K562 (cell line): Measurements from ENCODE around the gene OBSCN. TPM values are rescaled to one million over a fixed set of nuclear protein-coding genes. Genes with fewer than 3 reads are reported as not detected.
A peak's percentile ranks its signal among the peaks of the same experiment; 100 is the strongest.

Source experiments
- ATAC-seq: fragments of 200-7000 bp; cut with Tn5 transposase; 3 replicates; pipeline ENCODE4 v1.9.1; 2020; ENCODE audit warnings: moderate library complexity
- BruUV-seq: library from RNA; stranded (reverse); fragments of 400-500 nt; replicated peaks from 2 replicates; lab custom pipeline; 2021; lab: Mats Ljungman, UMichigan
- CTCF ChIA-PET: fragments of 300-600 bp; formaldehyde crosslinking; extraction: SDS; loops from one replicate; lab custom pipeline; 2021; ENCODE audit warnings: low intra/inter-chr PET ratio; lab: Yijun Ruan, JAX
- POLR2A ChIA-PET: fragments of 300-600, 350-650 bp; sonication (Branson Sonifier 250); formaldehyde crosslinking; extraction: SDS; loops from one replicate; lab custom pipeline; 2021; ENCODE audit warnings: antibody characterized with exemption, inconsistent platforms; lab: Yijun Ruan, JAX
- DNase-seq, 4 experiments: peaks; one replicate each; pipeline versions ENCODE4 v3.0.0 to v3.0.0-alpha.2; 2011 to 2018; ENCODE audit warnings: low spot score in 3 of 4, mixed read lengths in 3 of 4; ENCODE audit errors: extremely low read depth in 1 of 4
- FAIRE-seq: peaks from 2 replicates; lab custom pipeline; 2011; peaks lifted over from hg19 to GRCh38; lab: Jason Lieb, UNC
- H2AFZ ChIP-seq: 2 replicates; pipeline ENCODE4 v1.6.0; 2011; ENCODE audit warnings: low read depth, low read length, control low read depth, inconsistent platforms
- H3K27ac ChIP-seq: fragments of 200-600 bp; 3 replicates; pipeline ENCODE4 v1.8.0; 2011; ENCODE audit warnings: low read depth, mild to moderate bottlenecking, control low read depth, inconsistent platforms, low read length, moderate library complexity, mixed read lengths; ENCODE audit errors: extremely low read depth
- H3K27me3 ChIP-seq, 2 experiments: fragments of 300-600 bp in 1 of 2; 2 replicates in 1 of 2; 3 replicates in 1 of 2; pipeline versions ENCODE4 v1.6.0 to v1.8.0; 2011; ENCODE audit warnings: inconsistent platforms in 2 of 2, low read length in 2 of 2, mild to moderate bottlenecking in 1 of 2, mixed read lengths in 1 of 2, moderate library complexity in 1 of 2; ENCODE audit not compliant: control insufficient read depth in 2 of 2, insufficient read depth in 2 of 2
- H3K36me3 ChIP-seq: fragments of 300-600 bp; 3 replicates; pipeline ENCODE4 v1.8.0; 2011; ENCODE audit warnings: mild to moderate bottlenecking, low read length, inconsistent platforms; ENCODE audit not compliant: control insufficient read depth, insufficient read depth
- H3K4me1 ChIP-seq, 2 experiments: fragments of 200-600 bp in 1 of 2; replicated peaks in 1 of 2; 2 replicates in 1 of 2; 3 replicates in 1 of 2; pipeline versions ENCODE4 v1.5.1 to v1.8.0; 2011; ENCODE audit warnings: inconsistent platforms in 2 of 2, low read length in 2 of 2, mild to moderate bottlenecking in 1 of 2, mixed read lengths in 1 of 2, moderate library complexity in 1 of 2; ENCODE audit not compliant: control insufficient read depth in 2 of 2, insufficient read depth in 2 of 2
- H3K4me2 ChIP-seq: 2 replicates; pipeline ENCODE4 v1.6.1; 2011; ENCODE audit warnings: low read length, control low read depth, inconsistent platforms, mixed read lengths; ENCODE audit not compliant: insufficient read depth
- H3K4me3 ChIP-seq: fragments of 200-600 bp; sonication (generic), shearing (Covaris generic); 2 replicates; pipeline ENCODE4 v1.5.1; 2016; ENCODE audit warnings: control low read depth, inconsistent platforms
- H3K79me2 ChIP-seq: fragments of 200-600 bp; 3 replicates; pipeline ENCODE4 v1.8.0; 2011; ENCODE audit warnings: low read length, inconsistent platforms; ENCODE audit not compliant: control insufficient read depth, insufficient read depth
- H3K9ac ChIP-seq, 2 experiments: 2 replicates each; pipeline versions ENCODE4 v1.6.0 to v1.6.1; 2011; ENCODE audit warnings: low read depth in 2 of 2, low read length in 2 of 2, control low read depth in 1 of 2, inconsistent platforms in 1 of 2, mild to moderate bottlenecking in 1 of 2, mixed read lengths in 1 of 2; ENCODE audit not compliant: insufficient read depth in 1 of 2
- H3K9me1 ChIP-seq: one replicate; pipeline ENCODE4 v1.6.0; 2011; ENCODE audit warnings: inconsistent platforms, mild to moderate bottlenecking, low read length, moderate library complexity; ENCODE audit not compliant: control insufficient read depth, insufficient read depth
- H3K9me3 ChIP-seq: replicated peaks from 2 replicates; pipeline ENCODE4 v1.5.1; 2011; ENCODE audit warnings: low read depth, low read length, inconsistent platforms; ENCODE audit not compliant: control insufficient read depth, insufficient read depth
- H4K20me1 ChIP-seq: replicated peaks from 2 replicates; pipeline ENCODE4 v1.6.1; 2011; ENCODE audit warnings: low read length, inconsistent platforms, mixed read lengths; ENCODE audit not compliant: control insufficient read depth, insufficient read depth
- E2F6 ChIP-seq, 2 experiments: IDR thresholded peaks; 2 replicates each; pipeline ENCODE4 v1.6.1; 2011; ENCODE audit warnings: borderline replicate concordance in 1 of 2, control low read depth in 1 of 2, low read depth in 1 of 2, low read length in 1 of 2, mild to moderate bottlenecking in 1 of 2, mixed read lengths in 1 of 2, moderate library complexity in 1 of 2; ENCODE audit not compliant: insufficient read depth in 1 of 2, insufficient read length in 1 of 2, poor library complexity in 1 of 2, severe bottlenecking in 1 of 2; ENCODE audit errors: extremely low read depth in 1 of 2
- ZKSCAN8 ChIP-seq: fragments of 200-800 bp; sonication (Bioruptor generic); IDR thresholded peaks from 2 replicates; pipeline ENCODE4 v1.6.1; 2016; ENCODE audit warnings: missing genetic modification characterization, missing compliant biosample characterization
- WGBS: fragments of 100-300 bp; shearing (Covaris generic); methylation state at CpG from one replicate; pipeline ENCODE4 v1.1.6; 2016; ENCODE audit warnings: low coverage, mixed read lengths; ENCODE audit not compliant: insufficient coverage; ENCODE audit errors: missing lambda C conversion rate; 5-methylcytosine and 5-hydroxymethylcytosine counted together
- in situ Hi-C: fragments of 300-500 bp; cut with MboI; formaldehyde crosslinking; loops from 4 replicates; pipeline ENCODE4 v1.15.0; 2018; ENCODE audit warnings: inconsistent platforms, mixed read lengths
- intact Hi-C: fragments of 100-400 bp; cut with micrococcal nuclease; formaldehyde crosslinking; loops from 2 replicates; pipeline ENCODE4 v1.14.2; 2022
- polyA plus RNA-seq, 8 experiments: library from polyadenylated mRNA; depleted of rRNA in 4 of 8; stranded (reverse) in 5 of 8; unstranded in 3 of 8; fragments of >200 nt; fragmentation: Nextera tagmentation in 2 of 8; fragmentation: Illumina TruSeq in 1 of 8; extraction: Ambion mirVana in 2 of 8; extraction: Trizol in 1 of 8; gene quantifications; 2 replicates each; pipeline versions ENCODE4 v1.2.1 to v1.2.3, GENCODE V29; 2011 to 2014; ENCODE audit warnings: inconsistent platforms in 1 of 8, missing spikeins in 1 of 8
- total RNA-seq, 7 experiments: library from RNA; depleted of rRNA in 6 of 7; stranded (reverse); fragments of >200 nt in 6 of 7; fragmentation: Illumina TruSeq in 2 of 7; extraction: Trizol in 2 of 7; gene quantifications; 2 replicates each; pipeline versions ENCODE4 v1.2.1 to v1.2.3, GENCODE V29; 2011 to 2021; ENCODE audit warnings: low replicate concordance in 1 of 7

OBSCN gene
- total and polyA plus RNA-seq, 9 of the 15 experiments (the other 6 are each of a cell fraction or from before 2014, with no cell fraction given), result 0.18 to 19.7 (median 3.6) TPM

GRCh38 chr1:228277491-228278431 is 69.9 kb downstream of the OBSCN start:
- Histone ChIP-seq H3K4me1 (peaks cover 5 to 82% of the 10 kb centered on the region in 2 experiments; a peak in 3 of 5 replicates), H3K79me2 (peaks cover 2% of the 10 kb centered on the region; the same call in 1 of the 3 replicates), H3K27me3 (no peaks in the 10 kb centered on the region), H3K9me1 (peaks cover 6% of the 10 kb centered on the region), H3K9ac (no peak overlapping the region), H3K27ac (no peak overlapping the region), H3K4me2 (no peak overlapping the region), H3K36me3 (peaks cover 7% of the 10 kb centered on the region; the same call in 1 of the 3 replicates), H4K20me1 (no peaks in the 10 kb centered on the region; the same call in 1 of the 2 replicates), H3K4me3 (no peak overlapping the region), H2AFZ (no peak overlapping the region), H3K9me3 (no peaks in the 10 kb centered on the region)
- 53% methylated on average over 26 of the region's 36 CpGs for WGBS
- FAIRE-seq, result no peak
- in situ Hi-C loops (no loop called here), intact Hi-C loops (no loop called here)
- ATAC-seq, result no peak
- ChIA-PET CTCF (no interaction called here), POLR2A (interaction anchor here (0.6 to 1.2 kb wide), 2 partner anchors 46 to 179 kb away, joined by 3 read pairs; no protein-coding TSS in a partner anchor)
- BruUV-seq, result no TSS peak
- no peak for TF ChIP-seq ZKSCAN8 (CRISPR knock-in tag)
- TF ChIP-seq E2F6 (IDR thresholded peaks at IDR 0.05; ENCODE audit: borderline replicate concordance in 1 of 2, extremely low read depth in 1 of 2, insufficient read depth in 1 of 2, insufficient read length in 1 of 2, low read depth in 1 of 2, low read length in 1 of 2, poor library complexity in 1 of 2, severe bottlenecking in 1 of 2), result peak in 1 of 2 experiments; percentile 28
- DNase-seq, result no peak
